GM18870 (cell line): ENCODE results near the gene NUAK2.
"Not testable (repeated sequence)": the region's sequence is repeated elsewhere in the genome, so short reads cannot be mapped to it uniquely, and the experiment has no call there.

Experiments used
- ATAC-seq: cut with Tn5 transposase; IDR thresholded peaks from one replicate; pipeline ENCODE4 v1.9.1; 2021; ENCODE audit warnings: moderate library complexity; ENCODE audit not compliant: unreplicated experiment

Gene NUAK2

DNA sequence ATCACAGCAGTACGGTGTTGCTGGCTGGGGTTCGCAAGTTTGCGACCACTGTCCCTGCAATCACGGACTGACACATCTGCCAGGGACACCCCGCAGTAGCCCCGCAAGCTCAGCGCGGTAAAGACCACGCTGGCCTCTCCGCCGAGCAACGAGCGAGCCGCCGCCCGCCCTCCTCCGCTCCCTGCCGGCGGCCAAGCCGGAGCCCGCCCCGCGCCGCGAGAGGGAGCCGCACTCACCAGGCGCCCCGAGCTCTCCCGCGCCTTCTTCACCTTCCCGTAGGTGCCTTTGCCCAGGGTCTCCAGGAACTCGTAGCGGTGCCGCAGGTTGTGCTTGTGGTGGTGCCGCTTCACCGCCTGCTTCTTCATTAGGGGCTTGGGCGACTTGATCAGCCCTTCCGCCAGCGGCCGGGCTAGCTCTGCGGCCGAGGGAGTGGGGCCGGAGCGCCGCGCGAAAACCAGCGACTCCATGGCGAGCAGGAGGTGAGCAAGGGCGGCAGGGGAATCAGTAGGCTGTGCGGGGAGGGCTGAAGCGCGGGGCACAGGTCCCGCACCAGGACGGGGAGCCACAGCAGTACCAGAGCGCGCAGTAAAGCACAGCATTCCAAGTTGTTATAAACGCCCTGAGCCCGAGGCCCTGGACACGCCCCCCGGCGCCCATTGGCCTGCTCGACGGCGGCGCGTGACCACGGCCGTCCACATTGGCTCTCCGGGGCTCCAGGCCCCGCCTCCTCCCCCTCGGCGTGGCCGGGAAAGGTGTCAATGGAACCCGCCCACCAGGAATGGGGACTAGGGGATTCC lies at the start of gene NUAK2:
TSS of gene NUAK2 (minus strand) at position 584 of the 797 bp plus-strand sequence. CDS start at position 467, 117 bp downstream.
- no peak for ATAC-seq

DNA sequence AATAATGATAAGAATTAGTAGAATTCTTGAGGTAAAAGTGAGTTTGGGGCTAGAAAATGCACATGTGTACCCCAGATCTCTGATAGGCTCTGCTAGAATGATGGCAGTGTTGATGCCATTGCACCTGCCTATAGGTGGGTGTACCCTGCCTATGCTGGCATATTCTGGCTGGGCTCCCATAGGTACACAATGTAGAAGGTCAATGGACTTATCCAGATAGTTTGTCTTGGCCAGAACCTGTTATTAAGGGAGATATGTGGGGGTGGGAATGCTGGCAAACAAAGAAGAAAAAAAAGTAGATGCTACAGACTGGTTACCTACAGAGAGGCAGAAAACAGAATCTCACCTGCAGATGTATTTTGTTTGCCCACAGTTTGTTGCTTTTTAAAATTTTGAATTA lies 49.2 kb upstream of the NUAK2 start:
- no peak for ATAC-seq

DNA sequence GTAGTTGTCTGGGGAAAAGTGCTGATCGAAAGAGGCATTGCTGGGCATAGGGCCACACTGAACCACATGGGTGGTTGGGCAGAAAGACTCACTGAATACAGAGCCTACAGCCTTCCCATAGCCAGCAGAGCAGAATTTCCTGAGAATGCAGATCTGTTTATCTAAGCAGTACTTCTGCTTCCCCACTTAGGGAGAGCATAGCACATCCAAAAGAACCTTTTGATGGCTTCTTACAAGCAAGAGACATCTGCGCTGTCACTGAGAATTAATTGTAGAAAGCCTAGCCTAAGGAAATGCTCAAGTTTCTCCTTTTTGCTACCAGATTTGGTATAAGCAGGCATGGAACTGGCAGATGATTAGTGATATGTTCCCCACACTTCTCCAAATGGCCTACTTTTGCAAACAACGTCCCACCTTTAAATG lies 48.2 kb upstream of the NUAK2 start:
- no peak for ATAC-seq

DNA sequence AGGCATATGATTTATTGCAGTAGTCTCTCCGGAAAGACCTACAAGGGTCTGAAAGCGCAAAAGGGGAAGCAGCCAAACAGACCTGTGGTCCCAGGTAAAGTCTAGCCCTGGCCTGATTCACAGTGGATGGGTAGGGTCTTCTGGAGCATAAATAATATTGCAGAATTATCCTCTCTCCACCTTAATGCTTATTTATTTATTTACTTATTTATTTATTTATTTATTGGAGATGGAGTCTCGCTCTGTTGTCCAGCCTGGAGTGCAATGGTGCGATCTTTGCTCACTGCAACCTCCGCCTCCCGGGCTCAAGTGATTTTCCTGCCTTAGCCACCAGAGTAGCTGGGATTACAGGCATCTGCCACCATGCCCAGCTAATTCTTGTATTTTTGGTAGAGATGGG lies 46.9 kb upstream of the NUAK2 start:
- no peak for ATAC-seq

DNA sequence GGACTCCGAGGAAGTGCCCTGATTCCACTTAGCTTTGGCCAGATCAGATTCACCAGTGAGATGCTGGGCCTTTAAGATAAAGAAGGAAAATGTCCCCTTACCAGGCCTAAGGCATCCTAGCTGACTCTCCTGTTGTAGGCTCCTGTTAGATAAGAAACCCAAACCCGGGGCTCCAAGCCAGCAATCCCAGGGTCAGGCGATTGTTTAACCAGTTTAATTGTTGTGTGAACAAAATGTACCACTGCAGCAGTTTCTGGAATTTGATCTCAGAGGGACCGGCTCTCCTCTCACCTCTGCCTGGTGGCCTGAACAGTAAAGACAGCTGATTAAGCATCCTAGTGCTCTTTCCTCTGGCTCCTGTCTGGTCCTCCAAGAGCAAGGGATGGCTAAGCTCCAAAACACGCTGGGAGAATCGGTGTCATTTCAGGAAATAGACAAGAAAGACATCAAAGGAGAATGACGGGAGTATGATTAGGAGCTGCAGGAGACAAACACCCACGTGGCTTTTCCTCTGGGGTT lies 44.5 kb upstream of the NUAK2 start:
- no peak for ATAC-seq

DNA sequence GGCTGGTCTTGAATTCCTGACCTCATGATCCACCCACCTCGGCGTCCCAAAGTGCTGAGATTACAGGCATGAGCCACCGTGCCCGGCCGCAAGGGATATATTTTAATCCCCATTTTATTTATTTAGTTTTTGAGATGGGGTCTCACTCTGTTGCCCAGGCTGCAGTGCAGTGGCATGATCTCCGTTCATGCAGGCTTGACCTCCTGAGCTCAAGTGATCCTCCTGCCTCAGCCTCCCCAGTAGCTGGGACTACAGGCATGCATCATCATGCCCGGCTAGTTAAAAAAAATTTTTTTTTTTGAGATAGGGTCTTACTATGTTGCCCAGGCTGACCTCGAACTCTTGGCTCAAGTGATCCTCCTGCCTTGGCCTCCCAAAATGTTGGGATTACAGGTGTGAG lies 43.5 kb upstream of the NUAK2 start:
- ATAC-seq = not testable (repeated sequence)

DNA sequence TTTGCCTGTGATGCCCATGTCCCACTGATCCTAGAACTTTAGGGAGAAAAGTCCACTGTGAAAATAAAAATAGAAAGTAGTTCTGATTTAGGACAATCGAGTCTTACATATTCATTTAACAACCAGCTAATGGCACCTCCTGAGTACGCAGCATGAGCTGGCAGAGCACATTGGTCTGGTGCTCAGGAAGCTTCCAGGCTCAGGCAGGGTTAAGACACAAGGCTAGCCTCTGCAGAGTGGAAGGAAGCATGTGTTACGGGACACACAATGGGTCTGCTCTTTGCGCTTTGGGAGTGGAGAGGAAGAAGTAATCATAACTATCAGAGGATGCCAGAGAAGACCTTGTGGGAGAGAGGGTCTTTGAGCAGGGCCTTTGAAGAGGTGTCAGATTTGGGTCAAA lies 39.3 kb upstream of the NUAK2 start:
- ATAC-seq = no peak

DNA sequence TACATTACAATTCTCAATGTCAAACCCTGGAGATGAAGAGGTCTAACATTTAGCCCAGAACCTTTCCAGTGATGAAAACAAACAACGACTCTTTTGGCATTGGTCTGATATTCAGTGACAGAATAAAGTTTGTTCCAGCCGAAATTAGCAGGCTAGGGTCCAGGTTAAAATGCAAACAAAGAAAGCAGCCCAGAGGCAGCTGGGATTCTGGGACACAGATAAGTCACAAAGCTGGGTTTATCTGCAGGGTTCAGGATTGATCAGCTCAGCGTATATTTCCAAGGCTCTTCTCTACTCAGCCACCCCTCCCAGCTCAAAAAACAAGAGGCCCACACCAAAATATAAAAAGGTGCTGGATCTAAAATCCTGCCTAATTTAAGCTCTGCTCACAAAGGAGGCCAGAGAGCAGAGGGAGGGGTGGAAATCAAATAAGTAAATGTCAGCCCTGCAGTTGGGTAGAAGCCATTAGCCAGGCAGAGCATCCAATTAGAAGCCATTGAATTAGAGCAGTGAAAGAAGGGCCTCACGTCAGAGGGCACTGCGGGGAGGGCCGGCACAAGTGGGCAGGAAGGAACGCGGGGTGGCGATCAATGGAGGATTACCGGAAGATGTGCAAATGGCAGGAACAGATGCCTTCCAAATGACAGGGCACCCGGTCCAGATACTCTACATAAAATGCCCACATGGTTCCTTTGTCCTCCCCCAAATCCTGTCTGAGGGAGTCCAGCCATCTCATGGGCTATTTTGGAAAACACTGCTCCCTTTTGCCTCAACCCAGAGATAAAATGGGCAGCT lies 38.4 kb upstream of the NUAK2 start:
- no peak for ATAC-seq

DNA sequence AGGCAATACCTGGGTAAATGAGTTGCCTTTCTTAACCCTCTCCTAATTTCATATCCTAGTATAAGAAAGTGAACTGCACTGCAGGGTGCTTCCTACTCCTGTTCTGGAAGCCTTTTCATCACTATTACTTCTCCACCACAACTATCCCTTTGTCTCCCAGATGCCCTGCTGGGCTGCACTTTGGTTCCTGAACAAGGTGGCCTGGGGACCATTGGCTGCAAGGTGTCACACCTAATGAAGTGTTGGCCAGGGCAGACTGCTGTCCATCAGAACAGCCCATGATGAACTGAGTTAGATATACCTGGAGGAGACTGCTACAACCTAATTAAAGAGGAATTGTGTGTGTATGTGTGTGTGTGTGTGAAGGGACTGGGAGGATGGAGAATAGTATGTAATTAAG lies 37.0 kb upstream of the NUAK2 start:
- no peak for ATAC-seq

DNA sequence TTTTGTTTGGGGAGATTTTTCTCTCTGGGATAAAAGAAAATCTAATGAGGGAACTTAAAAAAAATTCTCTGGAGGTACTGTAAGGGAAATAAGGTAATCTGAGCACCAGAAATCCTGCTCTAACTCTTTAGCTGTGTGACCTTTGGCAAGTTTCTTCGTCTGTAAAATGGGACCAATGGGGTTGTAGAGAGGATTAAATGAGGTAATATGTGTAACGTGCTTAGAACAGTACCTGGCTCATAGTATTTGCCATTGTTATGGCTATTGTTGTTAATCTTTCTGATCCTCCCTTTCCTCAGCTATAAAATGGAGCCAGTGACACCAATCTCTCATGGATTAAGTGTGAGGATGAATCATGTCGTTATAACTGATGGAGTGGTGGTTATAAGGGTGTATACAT lies 36.0 kb upstream of the NUAK2 start:
- ATAC-seq = no peak

DNA sequence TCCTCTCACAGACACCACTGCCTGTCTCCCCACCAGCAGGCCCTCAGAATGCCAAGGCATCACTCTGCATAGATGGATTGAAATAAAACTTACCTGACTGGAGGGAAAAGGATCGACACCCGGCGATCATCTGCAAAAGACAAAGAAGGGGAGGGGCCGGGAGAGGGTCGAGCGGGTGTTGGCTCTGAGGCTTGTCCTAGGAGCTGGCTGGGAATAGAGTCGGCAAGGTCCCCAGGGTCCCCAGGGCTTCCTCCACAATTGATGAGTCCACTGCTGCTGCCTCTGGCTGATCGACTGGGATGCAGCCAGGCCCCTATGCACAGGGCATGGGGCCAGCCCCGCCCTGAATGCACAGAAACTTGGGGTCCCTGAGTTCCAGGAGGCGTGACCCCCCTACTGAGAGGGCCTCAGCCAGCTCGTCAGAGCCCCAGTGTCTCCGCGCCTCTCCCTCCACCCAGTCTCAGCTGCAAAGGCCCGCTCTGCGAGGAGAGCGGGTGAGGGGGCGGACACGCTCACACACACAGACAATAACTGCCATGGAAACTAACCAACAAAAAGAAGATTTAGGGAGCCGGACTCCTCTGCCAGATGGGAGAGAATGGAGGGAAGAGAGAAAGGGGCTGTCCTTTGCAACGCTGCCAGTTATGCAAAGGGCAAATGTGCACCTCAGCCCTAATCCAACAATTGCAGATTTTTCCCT lies 35.0 kb upstream of the NUAK2 start, which contains the start of gene KLHDC8A:
TSS of gene KLHDC8A (minus strand) at position 483 of the 700 bp plus-strand sequence. CDS start 13,318 bp downstream, outside the sequence.
- ATAC-seq = no peak

DNA sequence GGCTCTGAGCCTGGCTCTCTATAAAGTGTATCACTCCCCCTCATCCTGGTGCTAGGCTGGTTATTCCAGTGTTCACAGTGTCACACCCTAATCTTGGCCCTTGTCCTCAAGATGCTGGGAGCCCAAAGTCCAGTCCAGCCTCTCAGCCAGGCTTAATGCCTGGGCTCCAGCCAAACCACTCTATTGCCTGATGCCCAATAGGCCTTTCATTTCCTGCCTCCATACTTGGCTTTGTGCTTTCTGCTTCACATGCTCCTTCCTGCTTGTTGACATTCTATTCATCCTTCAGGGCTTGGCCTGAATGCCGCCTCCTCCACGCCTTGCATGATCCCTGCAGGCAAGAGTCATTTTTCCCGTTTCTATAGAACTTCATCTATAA lies 33.5 kb upstream of the NUAK2 start:
- ATAC-seq = no peak

DNA sequence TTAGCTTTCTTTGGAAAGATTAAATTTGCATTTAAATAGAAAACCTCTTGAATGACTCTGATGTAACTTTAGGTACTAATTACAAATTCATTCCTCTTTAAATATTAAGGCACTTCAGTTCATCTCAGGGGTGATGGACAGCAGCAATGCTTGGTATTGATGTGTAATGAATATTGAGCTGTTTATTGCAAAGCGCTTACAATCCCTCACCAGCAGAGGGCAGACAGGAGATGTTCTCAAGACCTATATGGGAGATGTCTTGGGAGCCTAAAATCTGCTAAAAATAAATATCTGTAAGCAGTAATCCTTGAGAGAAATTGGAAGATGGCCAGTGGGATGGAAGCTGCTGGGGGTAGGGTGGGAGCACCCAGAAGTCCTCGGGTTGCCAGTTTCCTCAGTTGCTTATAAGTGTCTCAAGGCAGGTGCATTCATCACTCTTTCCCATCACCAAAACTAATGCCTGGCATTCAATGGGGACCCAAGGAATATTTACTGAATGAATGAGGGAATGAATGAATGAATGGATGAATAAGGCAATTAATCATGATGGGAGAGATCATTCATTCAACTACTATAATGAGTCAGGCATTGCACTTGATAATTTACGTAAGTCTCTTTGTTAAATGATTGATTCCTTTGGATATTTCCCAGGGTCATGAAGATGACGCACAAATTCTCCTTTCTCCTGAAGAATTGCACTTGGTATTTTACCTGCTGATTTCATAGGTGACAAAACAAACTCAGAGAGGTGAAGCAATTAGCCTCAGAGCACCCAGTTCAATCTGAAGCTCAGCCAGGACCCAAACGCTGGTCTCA lies 32.9 kb upstream of the NUAK2 start:
- no peak for ATAC-seq

DNA sequence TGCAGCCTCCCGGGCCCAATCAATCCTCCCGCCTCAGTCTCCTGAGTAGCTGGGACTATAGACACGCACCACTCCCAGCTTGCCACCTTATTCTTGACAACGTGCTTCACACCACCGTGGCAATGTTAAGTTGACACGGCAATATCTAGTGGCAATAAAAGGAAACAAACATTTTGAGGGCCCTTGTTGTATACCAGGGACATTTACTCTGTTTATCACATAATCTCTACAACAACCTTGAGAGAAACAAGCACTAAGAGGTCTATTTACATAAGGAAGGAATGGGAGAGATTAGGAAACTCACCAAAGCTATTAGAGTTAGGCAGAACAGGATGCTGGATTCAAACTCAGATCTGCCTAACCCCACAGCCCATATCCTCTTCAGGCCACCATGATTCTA lies 32.1 kb upstream of the NUAK2 start:
- no peak for ATAC-seq

DNA sequence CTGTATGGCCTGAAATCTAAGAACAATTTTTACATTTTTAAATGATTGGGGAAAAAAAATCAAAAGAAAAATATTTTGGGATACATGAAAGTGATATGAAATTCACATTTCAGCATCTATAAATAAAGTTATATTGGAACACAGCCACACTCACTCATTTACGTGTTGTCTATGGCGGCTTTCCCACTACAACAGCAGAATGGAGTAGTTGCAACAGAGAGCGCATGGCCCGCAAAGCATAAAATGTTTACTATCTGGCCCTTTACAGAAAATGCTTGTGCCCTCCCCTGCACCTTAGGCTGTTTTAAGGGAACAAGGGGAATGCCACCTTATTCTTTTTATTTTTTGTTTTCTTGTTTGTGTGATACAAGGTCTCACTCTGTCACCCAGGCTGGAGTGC lies 31.6 kb upstream of the NUAK2 start:
- ATAC-seq = no peak

DNA sequence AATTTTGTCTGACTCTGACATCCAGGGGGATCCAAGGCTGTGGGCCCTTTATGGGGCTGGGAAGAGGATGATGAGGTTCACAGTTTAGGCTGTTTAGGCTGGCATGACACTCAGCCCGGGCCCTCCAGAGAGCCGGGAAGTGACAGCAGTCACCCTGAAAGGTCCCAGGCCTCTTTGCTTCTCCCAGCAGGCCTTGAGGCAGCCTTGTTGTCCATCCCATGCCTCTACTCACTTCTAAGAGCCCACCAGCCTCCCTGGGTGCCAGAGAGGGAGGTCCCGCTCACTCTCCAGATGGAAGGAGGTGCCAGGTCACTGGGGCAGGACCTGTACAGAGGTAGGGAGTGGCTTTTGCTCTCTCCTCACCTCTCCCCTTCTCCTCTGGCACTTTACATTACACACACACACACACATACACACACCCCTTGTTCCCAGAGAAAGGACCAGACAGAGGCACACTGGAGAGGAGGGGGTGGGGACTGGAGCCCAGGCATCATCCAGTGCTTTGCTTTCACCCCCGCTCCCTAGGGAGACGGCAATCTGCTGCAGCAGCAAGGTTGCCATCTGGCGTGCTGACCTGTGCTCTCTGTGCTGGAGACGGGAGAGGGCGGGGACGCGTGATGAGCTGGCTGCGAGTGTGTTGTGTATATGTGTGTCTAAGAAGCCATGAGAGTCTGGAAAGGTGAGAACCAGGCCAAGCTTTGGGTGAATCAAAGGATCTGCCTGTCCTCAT lies 30.6 kb upstream of the NUAK2 start:
- ATAC-seq = no peak

DNA sequence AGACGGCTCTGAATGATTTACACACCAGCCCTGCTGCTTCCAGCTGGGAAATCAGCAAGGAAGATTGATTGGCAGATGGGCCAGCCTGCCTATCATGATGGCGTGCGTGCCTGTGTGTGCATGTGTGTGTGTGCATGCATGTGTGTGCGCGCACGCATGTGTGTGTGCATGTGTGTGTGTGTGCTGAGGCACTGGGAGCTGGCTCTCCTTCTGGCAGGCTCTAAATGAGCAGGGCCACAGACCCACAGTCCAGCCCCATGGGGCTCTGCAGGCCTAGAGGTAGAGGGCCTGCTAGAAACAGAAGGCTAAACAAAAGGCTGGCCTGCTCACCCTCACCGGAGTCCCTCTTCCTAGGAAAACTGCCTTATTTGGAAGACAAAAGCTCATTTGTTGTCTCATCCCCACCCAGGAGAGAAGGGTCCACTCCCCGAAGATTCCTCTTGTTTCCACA lies 29.2 kb upstream of the NUAK2 start:
- ATAC-seq = no peak

DNA sequence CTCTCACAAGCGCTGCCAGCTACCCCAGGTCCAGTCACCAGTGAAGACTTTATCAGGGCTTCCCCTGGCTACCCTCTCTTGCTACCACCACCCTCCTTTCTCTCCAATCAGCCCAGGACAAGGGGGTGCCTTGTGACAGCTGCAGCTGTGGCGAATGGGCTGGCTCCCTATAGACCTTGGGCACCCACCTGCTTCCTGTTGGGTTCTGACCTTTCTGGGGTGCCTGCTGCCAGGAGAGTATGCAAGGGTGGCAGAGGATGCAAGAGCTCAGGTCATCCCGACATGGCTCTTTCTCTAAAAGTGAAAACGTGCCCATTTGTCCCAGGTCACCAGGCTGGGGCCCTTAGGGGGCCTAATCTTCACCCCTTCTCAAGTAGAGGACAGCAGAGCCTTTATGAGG lies 28.6 kb upstream of the NUAK2 start:
- no peak for ATAC-seq

DNA sequence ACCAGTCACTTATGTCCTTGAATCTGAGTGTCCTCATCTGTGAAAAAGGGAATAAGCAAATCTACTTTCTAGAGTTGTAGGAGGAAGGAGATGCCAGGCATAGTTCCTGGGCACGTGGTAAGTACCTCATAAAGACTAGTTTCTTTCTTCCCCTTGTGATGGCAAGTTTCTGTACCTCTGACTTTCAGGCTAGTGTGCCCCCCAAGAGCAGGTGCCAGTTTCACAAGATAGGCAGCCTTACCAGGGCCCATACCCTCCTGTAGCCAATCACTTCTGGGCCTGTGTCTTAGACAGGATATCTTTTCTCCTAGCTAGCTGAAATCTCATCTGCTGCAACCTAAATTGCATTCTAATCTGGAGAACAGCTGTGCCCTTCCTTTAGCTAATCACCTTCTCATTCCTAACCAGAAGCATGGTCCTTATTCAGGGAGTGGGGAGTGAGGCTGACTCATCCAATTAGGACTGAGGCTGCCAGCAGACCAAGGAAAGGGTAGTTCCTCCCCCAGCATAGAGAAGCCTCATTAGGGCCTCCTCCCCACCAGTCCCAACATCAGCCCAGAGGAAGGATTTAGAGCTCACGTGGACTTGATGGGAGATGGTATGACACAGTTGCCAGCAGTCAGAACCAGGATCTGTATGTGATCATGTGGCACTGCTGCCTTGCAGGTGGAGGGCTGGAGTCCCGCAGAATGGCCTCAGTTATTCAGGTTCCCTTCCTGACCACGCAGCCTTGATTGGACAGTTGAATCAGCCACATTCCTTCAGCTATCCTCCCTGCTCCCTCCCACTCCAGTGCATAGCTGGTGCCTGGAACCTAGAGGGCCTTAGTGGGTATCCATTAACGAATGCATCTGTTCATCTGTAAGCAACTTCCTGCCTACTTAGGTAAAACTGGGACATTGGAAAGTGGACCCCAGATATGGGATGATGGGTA lies 27.3 kb upstream of the NUAK2 start:
- ATAC-seq = no peak
